SIG-M5 (cell line): ENCODE data around the gene LETM1.

ENCODE experiments used
- DNase-seq: peaks from one replicate; lab custom pipeline; 2025; lab: John Stamatoyannopoulos, UW

The LETM1 gene

GRCh38 chr4:1872870-1873269 is 16.9 kb upstream of the LETM1 start:
- DNase-seq = no peak

DNA sequence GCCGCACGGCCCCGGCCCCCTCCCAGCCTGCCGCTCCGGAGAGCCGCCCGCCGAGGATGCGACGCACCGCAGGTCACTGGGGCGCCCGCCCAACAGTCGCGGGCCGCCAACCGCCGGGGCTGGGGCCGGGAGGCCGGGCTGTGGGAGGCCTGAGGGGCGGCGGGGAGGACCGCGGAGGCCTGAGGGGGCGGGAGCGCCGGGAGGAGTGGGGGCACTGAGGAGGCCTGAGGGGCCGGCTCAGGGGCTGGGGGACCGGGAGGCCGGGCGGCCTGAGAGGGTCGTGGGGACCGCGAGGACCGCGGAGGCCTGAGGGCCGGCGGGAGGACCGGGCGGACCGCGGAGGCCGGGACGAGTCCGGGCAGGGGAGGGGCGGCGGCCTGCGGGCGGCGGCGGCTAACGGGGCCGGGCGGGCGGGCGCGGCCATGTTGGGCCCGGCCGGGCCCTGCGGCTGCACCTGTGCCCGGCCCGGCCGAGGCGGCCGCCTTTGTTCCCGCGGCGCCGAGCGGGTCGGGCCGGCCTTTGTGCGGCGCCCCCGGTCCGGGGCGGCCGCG is 15.6 kb upstream of the LETM1 start:
- DNase-seq = no peak

GRCh38 chr4:1870578-1871443 is 14.9 kb upstream of the LETM1 start, which contains the start of gene NSD2:
Gene NSD2, plus strand, starts transcription at chr4:1871393. Its CDS starts 29,262 bp downstream, at chr4:1900655.
- DNase-seq = peak; percentile 56

DNA sequence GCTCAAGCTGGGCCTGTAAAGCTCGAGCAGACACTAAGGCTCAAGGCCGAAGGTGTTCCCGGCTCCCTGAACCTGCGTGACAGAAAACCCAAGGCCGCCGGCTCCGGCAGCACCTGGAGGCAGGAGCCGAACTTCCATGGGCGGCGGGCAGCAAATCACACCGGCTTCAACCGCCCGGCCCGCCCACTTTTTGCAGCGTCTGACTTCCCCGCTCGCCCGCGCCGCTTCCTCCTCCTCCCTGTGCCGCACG is 14.3 kb upstream of the LETM1 start:
- no peak for DNase-seq

DNA sequence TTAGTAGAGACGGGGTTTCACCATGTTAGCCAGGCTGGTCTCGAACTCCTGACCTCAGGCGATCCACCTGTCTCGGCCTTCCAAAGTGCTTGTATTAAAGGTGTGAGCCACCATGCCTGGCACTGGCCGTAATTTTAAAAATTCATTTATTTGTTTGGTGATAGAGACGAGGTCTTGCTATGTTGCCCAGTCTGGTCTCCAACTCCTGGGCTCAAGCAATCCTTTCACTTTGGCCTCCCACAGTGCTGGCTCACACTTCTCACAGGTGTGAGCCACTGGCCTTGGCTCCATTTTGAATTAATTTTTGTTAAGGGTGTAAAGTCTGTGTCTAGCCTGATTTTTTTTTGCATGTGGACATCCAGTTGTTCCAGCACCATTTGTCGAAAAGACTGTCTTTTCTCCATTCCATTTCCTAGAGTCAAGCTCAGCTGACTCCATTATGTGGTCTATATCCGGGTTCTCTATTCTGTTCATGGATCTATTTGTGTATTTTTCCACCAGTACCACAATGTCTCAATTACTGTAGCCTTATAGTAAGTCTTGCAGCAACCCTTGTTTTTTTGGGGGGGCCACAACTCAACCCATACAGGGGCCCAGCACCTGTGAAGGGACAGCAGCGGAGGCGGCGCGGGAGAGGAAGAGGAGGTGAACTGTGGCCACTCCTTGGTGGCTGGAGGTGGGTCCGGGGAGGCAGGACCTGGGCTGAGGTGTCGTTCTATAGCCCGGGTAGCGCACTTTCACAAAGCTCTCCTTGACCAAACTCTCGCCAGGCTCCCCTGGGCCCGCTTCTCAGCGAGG is 13.8 kb upstream of the LETM1 start:
- no peak for DNase-seq

GRCh38 chr4:1868912-1869311 is 13.0 kb upstream of the LETM1 start:
- DNase-seq = no peak

- no peak for DNase-seq
Measured at GRCh38 chr4:1868293-1868692, 12.3 kb upstream of the LETM1 start.

DNA sequence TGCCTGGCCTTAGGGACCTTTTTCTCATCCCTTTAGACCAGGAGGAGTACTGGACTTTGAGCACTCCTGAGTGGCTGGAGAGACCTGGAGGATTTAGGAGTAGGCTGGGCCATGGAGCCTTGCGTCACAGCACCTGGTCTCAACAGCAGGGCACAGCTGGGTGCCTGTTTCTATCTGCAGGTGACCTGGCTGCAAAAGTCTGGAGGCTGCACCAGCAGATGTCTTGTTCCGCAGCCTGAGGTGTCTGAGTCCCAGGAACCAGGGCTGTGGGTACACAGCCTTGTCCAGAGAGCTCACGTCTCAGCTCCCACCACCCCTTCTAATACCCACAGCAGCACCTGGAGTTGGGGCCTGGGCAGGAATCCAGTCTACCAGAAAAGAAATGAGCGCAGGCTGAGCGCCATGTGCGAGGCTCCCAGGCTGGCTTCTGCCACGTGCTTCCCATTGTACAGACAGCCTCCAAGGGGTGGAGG is 10.3 kb upstream of the LETM1 start:
- DNase-seq = no peak

- no peak for DNase-seq
Measured at GRCh38 chr4:1864076-1865008, 8.4 kb upstream of the LETM1 start.

DNA sequence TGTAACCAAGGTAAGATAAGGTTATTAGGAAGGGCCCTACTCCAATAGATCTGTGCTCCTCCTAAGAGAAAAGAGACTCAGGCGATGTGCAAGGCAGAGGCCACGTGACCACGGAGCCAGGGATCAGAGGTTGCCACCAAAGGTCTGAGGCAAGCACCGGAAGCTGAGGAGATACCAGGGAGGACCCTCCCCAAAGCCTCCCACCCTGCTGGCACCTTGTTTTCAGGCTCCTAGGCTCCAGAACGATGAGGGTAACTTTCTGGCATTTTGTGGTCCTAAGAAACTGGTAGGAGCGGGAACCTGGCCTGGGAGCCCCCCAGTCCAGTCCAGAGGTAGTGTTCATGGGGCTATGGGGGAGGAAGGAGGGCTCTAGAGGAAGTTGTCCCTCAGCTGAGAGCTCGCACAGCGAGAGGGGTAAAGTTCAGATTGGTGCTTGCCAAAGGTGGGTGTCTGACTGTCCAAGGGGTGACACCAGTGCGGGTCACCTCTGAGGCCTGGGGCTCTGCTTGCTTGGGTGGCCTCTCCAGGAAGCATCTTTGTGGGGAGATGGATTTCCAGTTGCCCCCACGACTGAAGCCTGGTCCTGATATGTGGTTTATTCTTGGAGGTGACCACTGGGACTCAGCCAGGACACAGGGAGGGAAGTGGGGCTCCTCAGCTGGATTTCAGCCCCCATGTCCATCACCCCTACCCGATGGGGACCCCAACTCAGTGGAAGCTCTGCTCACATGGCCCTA is 7.5 kb upstream of the LETM1 start:
- DNase-seq = no peak

- no peak for DNase-seq
Measured at GRCh38 chr4:1862961-1863296, 7.0 kb upstream of the LETM1 start.

- DNase-seq = no peak
Measured at GRCh38 chr4:1862055-1862911, 6.3 kb upstream of the LETM1 start.

- DNase-seq = no peak
Measured at GRCh38 chr4:1859389-1859753, 3.4 kb upstream of the LETM1 start.

GRCh38 chr4:1857931-1858330 is 2.0 kb upstream of the LETM1 start:
- no peak for DNase-seq

DNA sequence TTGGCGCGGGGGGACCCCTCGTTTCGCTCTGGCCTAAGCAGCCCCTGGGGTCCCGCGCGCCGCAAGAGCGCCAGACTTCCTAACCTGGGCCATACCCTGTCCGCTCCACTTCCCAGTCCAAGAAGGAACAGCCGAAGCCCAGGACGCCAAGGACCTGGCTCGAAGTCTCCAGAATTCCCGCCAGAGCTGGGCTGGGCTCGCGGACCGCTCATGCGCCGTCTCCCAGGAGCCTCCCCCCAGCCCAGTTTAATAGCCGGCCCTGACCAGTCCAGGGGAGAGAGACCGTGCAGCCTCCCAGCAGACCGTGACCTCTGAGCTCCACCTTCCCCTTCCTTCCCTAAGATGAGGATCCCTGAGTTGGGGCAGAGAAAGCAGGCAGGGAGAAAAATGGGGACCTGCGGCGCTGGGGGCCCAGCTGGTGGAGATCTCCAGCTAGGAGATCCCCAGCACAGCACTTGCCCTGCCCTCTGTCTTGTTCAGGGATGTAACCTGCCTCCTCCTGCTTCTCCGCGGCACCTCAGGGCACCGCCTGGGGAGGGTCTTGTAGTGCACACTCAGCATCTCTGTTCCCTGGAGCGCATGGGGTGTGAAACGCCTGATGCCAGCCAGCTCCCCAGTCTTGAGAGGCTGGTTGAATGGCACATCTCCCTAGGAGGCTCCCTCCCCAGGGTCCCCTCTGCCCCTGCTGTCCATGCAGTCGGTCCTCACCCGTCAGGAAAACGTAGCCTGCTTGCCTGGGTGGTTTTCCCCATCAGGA is 1.2 kb upstream of the LETM1 start:
- no peak for DNase-seq

GRCh38 chr4:1855333-1856070 is 454 bp downstream of the LETM1 start:
- no peak for DNase-seq

DNA sequence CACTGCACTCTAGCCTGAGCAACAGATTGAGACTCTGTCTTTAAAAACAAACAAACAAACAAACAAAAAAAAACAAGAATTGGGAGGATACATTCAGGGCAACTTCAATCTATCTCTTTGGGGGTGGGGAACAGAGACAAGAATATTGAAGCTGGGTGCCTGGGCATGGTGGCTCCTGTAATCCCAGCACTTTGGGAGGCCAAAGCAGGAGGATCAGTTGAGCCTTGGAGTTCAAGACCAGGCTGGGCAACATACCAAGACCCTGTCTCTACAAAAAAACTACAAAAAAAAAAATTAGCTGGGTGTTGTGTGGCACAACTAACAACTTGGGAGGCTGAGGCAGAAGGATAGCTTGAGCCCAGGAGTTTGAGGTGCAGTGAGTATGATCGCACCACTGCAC is 1.2 kb downstream of the LETM1 start:
- no peak for DNase-seq

GRCh38 chr4:1852904-1853623 is 2.9 kb downstream of the LETM1 start:
- no peak for DNase-seq
